Aorta (tissue), 5 donors: ENCODE results near the gene CCDC185. TPM values are rescaled to one million over a fixed set of nuclear protein-coding genes. Genes with fewer than 3 reads are reported as not detected.
"Not testable (repeated sequence)": the region's sequence is repeated elsewhere in the genome, so short reads cannot be mapped to it uniquely, and the experiment has no call there.

Source experiments
- ATAC-seq: fragments of 200-7000 bp; cut with Tn5 transposase; one replicate; pipeline ENCODE4 v1.9.1; 2022; ENCODE audit warnings: moderate library complexity; ENCODE audit not compliant: low FRiP score
- DNase-seq, 2 donors: peaks; one replicate each; pipeline ENCODE4 v3.0.0-alpha.2; 2020
- H3K27ac ChIP-seq, 2 donors: one replicate each; pipeline ENCODE4 v1.5.1; 2013; ENCODE audit warnings: low read length in 2 of 2, mild to moderate bottlenecking in 2 of 2, moderate library complexity in 2 of 2, control low read depth in 1 of 2, inconsistent platforms in 1 of 2, low read depth in 1 of 2
- H3K27me3 ChIP-seq, 2 donors: one replicate each; pipeline ENCODE4 v1.6.1; 2013; ENCODE audit warnings: control low read depth in 1 of 2, low read length in 1 of 2, mild to moderate bottlenecking in 1 of 2, moderate library complexity in 1 of 2; ENCODE audit not compliant: insufficient read depth in 2 of 2, control insufficient read depth in 1 of 2
- H3K36me3 ChIP-seq, 2 donors: one replicate each; pipeline ENCODE4 v1.6.1; 2013; ENCODE audit warnings: control low read depth in 1 of 2, low read length in 1 of 2, mild to moderate bottlenecking in 1 of 2; ENCODE audit not compliant: insufficient read depth in 2 of 2, control insufficient read depth in 1 of 2
- H3K4me1 ChIP-seq, 2 donors: one replicate each; pipeline ENCODE4 v1.6.1; 2013; ENCODE audit warnings: low read length in 2 of 2, control low read depth in 1 of 2, mild to moderate bottlenecking in 1 of 2, moderate library complexity in 1 of 2; ENCODE audit not compliant: insufficient read depth in 2 of 2, control insufficient read depth in 1 of 2
- H3K4me3 ChIP-seq, 2 donors: one replicate each; pipeline ENCODE4 v1.5.1; 2013; ENCODE audit warnings: low read length in 2 of 2, control low read depth in 1 of 2, mild to moderate bottlenecking in 1 of 2
- H3K9me3 ChIP-seq: one replicate; pipeline ENCODE4 v1.6.1; 2013; ENCODE audit warnings: mild to moderate bottlenecking, low read length; ENCODE audit not compliant: control insufficient read depth
- WGBS, 2 donors: extraction: QIAGEN DNeasy Blood & Tissue Kit; methylation state at CpG; one replicate each; pipeline ENCODE4 v1.1.7; 2013; 5-methylcytosine and 5-hydroxymethylcytosine counted together
- intact Hi-C, 2 donors: fragments of 100-400 bp; cut with DNase I; formaldehyde crosslinking; loops; one replicate each; pipeline versions ENCODE4 v1.14.2 to v1.15.0; 2022
- polyA plus RNA-seq, 2 donors: library from polyadenylated mRNA; stranded (reverse); fragments of 200-250 nt; gene quantifications; one replicate each; pipeline ENCODE4 v1.2.3, GENCODE V29; 2013
- total RNA-seq, 2 donors: library from RNA; stranded (reverse); fragmentation: NEBNext Ultra II Directional; extraction: Animal tissue kit (Norgen Biotek cat#: 25700); gene quantifications; one replicate each; pipeline ENCODE4 v1.2.1, GENCODE V29; 2021
- donor health status: healthy with polysubstance abuse.
- donor health status: Bipolar disorder and iron deficiency.
- donor health status: DM: no; HTN: no; CAD: no.
- donor health status: DM: no; HTN: no; CAD: no.
- donor health status: DM: yes; HTN: yes; CAD: no.

The CCDC185 gene
- total and polyA plus RNA-seq, 4 donors = not detected

DNA sequence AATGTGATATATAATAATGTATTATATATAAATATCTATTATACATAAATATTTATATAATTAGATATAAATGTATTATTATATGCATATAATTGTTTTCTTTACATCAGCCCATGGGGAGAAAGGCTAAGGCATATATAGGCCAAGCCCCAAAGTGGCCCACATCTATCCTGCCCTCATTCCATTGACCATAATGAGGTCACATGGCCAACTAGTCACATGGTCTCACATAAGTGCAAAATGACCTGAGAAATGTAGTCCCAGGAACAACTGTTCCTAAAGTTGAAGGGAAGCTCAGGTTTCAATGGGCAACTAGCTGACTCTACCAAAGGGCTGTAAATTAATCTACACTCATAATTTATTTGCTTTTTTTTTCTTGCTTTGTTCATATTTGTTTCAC lies 14.5 kb upstream of the CCDC185 start:
- Histone ChIP-seq H3K4me3 (no peak overlapping the region), H3K4me1 (no peaks in the 10 kb centered on the region), H3K9me3 (peaks cover 4% of the 10 kb centered on the region), H3K36me3 (no peaks in the 10 kb centered on the region), H3K27ac (no peak overlapping the region), H3K27me3 (peaks cover 0 to 3% of the 10 kb centered on the region in 2 donors)
- ATAC-seq = no peak
- intact Hi-C loops = no loop called here
- no peak for DNase-seq

DNA sequence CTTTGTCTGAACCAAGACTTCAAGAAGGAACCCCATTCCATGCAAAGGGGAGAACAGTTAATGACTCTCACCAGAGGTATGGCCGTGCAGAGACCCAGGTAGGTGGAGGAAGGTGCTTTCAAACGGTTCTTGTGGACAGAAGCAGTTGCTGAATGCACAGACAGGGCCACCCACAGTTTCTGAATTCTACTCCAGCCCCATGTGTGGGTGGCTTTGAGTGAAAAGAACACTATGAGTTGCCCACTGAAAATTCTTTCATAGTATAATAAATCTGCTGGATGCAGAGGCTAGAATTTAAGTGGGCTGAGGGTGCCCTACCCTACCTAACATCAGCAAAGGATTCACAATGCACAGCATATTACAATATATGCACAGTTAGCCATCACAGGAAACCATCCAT lies 7.2 kb upstream of the CCDC185 start:
- peaks cover 0 to 1% of the 10 kb centered on the region in 2 donors for H3K27me3 ChIP-seq
- H3K27ac ChIP-seq = no peak overlapping the region
- intact Hi-C loops = no loop called here
- H3K9me3 ChIP-seq = no peaks in the 10 kb centered on the region
- H3K4me1 ChIP-seq = no peaks in the 10 kb centered on the region
- H3K36me3 ChIP-seq = no peaks in the 10 kb centered on the region
- DNase-seq = no peak
- no peak for ATAC-seq
- H3K4me3 ChIP-seq = no peak overlapping the region
- 67 to 68% methylated on average over 2 of the region's 2 CpGs for WGBS, 2 donors

DNA sequence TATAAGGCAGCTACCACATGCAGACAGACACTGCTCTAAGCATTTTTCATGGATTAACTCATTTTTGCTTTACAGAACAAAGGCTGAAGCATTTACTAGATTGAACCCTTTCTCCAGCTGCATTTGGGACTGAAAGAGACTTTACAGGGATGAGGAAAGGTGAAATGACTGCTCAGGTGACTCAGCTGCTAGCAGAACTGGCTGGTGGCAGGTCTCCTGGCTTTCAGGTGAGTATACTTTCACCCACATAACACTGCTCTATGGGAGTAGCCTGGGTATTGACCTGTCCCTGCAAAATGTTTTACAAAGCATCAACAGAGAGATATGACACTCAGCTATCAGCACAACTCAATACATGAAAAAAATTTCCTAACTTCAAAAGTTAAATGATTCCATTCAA lies 2.6 kb upstream of the CCDC185 start:
- Histone ChIP-seq H3K4me3 (no peak overlapping the region), H3K27me3 (no peaks in the 10 kb centered on the region), H3K9me3 (no peaks in the 10 kb centered on the region), H3K27ac (no peak overlapping the region), H3K4me1 (no peaks in the 10 kb centered on the region), H3K36me3 (no peaks in the 10 kb centered on the region)
- intact Hi-C loops = no loop called here
- ATAC-seq (no peak), DNase-seq (no peak)

DNA sequence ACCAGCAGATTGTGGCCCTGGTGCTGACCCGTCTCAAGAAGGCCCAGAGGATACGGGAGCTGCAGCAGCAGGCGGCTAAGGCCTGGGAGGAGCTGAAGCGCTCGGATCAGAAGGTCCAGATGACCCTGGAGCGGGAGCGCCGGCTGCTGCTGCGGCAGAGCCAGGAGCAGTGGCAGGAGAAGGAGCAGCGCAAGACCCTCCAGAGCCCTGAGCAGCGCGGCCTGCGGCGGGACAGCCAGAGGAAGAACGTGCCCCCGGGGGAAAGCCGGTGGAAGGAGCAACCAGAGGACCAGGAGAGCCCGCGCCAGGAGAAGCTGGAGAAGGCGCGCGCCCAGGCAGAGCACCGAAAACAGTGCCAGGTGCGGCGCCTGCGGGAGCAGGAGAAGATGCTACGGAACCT lies 1.0 kb downstream of the CCDC185 start:
- no peaks in the 10 kb centered on the region for H3K27me3 ChIP-seq
- no peak overlapping the region for H3K4me3 ChIP-seq
- WGBS, 2 donors = 96 to 98% methylated on average over 27 of the region's 27 CpGs
- DNase-seq (no peak), ATAC-seq (peak; percentile 22)
- H3K27ac ChIP-seq = no peak overlapping the region
- H3K4me1 ChIP-seq = no peaks in the 10 kb centered on the region
- intact Hi-C loops = no loop called here
- H3K9me3 ChIP-seq = no peaks in the 10 kb centered on the region
- H3K36me3 ChIP-seq = no peaks in the 10 kb centered on the region

DNA sequence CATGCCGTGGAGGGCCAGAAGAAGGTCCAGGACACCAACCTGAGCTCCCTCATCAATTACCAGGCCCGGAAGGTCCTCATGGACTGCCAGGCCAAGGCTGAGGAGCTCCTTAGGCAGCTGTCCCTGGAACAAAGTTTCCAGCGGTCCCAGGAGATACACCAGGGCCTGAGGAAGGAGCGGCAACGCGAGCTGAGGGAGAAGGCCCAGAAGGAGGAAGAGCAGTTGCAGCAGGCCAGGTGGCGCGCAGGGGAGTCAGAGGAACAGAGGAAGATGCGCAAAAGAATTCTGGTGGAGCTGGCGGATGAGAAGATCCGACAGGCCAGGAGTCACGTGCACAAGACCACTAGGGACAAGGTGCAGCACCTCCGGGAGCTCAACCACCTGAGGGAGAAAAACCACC lies 1.5 kb downstream of the CCDC185 start:
- no peak overlapping the region for H3K27ac ChIP-seq
- ATAC-seq (no peak), DNase-seq (no peak)
- H3K4me3 ChIP-seq = no peak overlapping the region
- WGBS, 2 donors = 96 to 97% methylated on average over 13 of the region's 13 CpGs
- H3K36me3 ChIP-seq = no peaks in the 10 kb centered on the region
- H3K9me3 ChIP-seq = no peaks in the 10 kb centered on the region
- intact Hi-C loops = no loop called here
- H3K27me3 ChIP-seq = no peaks in the 10 kb centered on the region
- no peaks in the 10 kb centered on the region for H3K4me1 ChIP-seq

DNA sequence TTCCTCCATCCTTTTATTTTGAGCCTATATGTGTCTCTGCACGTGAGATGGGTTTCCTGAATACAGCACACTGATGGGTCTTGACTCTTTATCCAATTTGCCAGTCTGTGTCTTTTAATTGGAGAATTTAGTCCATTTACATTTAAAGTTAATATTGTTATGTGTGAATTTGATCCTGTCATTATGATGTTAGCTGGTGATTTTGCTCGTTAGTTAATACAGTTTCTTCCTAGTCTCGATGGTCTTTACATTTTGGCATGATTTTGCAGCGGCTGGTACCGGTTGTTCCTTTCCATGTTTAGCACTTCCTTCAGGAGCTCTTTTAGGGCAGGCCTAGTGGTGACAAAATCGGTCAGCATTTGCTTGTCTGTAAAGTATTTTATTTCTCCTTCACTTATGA lies 6.2 kb downstream of the CCDC185 start:
- intact Hi-C loops, H3K27me3 ChIP-seq, H3K4me3 ChIP-seq, H3K27ac ChIP-seq, H3K36me3 ChIP-seq, ATAC-seq, DNase-seq, H3K9me3 ChIP-seq, H3K4me1 ChIP-seq: not testable (repeated sequence)
- 90 to 93% methylated on average over 4 of the region's 6 CpGs for WGBS, 2 donors

DNA sequence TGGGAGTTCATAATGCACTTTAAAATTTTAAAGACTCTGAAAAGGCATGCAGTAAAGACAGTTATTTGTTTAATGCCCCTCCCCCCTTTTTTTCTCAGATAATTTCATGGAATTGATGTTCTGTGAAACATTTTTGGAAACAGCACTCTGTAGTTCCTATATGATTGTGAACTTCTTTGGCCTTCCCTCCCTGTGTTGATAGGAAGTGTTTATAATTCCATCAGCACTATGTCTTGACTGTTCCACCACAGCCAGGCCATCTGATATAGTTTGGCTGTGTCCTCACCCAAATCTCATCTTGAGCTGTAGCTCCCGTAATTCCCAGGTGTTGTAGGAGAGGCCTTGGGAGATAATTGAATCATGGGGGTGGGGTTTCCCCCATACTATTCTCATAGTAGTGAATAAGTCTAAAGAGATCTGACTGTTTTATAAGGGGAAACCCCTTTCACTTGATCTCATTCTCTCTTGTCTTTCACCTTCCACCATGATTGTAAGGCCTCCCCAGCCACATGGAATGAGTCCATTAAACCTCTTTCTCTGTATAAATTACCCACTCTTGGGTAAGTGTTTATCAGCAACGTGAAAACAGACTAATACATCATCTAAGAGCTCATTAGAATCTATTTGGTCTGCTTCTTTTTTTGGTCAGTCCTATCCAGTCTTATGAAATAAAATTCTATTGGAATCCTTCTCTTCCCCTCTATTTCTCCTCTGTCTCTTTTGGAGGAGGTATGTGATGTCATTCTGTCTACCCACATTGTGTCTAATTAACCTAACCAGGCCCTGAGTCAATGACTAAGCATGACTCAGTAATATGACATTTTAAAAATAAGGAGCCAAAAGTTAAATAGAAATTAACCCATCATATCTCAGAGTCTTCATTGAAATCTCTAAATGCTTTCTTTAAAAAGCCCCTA lies 8.9 kb downstream of the CCDC185 start:
- Histone ChIP-seq H3K4me3 (no peak overlapping the region), H3K4me1 (no peaks in the 10 kb centered on the region), H3K27me3 (peaks cover 0 to 4% of the 10 kb centered on the region in 2 donors), H3K27ac (no peak overlapping the region), H3K36me3 (no peaks in the 10 kb centered on the region), H3K9me3 (no peaks in the 10 kb centered on the region)
- WGBS, 2 donors = 64 to 75% methylated on average over 2 of the region's 2 CpGs
- intact Hi-C loops = no loop called here
- no peak for DNase-seq
- no peak for ATAC-seq

DNA sequence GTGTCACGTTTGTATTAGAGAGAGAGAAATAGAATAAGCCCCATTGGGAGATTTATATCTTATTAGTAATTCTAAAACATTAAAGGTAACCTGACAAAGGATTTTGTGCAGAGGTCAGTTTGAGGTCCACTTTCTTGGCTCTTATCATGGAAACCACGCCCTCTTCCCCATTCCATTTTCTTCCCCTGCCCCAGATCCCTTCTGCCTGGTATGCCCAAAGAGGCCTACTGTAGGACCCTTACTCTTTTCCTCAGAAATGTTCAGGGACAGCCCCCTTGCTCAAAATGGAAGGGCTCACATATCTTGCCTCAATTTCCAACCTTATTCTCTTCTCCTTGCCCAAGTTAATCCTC lies 9.6 kb downstream of the CCDC185 start:
- Histone ChIP-seq H3K27ac (no peak overlapping the region), H3K36me3 (no peaks in the 10 kb centered on the region), H3K9me3 (no peaks in the 10 kb centered on the region), H3K27me3 (peaks cover 0 to 4% of the 10 kb centered on the region in 2 donors), H3K4me3 (no peak overlapping the region), H3K4me1 (no peaks in the 10 kb centered on the region)
- no peak for ATAC-seq
- WGBS, 2 donors = 68 to 78% methylated on average over 2 of the region's 2 CpGs
- DNase-seq = no peak
- intact Hi-C loops = no loop called here

DNA sequence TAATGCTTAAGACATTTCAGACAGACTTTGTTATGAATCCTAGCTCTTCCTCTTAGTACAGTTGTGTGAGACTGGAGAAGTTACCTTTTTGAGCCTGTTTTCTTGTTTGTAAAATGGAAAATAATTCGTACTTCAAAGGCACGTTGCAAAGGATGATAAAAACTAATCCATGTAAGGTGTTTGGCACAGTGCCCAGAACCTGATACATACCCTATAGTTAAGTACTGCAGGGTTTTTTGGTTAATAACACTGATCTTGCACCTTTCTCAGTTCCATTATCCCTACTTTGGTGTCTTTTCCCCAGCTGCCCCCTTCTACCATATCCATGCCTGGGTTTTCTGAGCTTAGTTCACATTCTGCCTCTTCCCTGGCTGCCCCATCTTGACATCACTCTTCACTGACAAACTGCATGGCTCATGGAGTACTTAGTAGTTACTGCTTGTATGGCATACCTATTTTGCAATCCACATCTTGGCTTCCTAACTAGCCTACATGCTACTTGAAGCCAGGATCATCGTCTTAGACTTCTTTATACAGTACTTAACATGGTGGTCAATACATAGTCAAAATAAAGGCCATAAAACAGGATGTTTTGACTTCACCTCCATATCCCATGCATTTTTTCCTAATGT lies 10.1 kb downstream of the CCDC185 start:
- intact Hi-C loops = no loop called here
- no peaks in the 10 kb centered on the region for H3K9me3 ChIP-seq
- 76 to 77% methylated on average over 3 of the region's 3 CpGs for WGBS, 2 donors
- no peak for ATAC-seq
- no peaks in the 10 kb centered on the region for H3K36me3 ChIP-seq
- H3K27ac ChIP-seq = no peak overlapping the region
- H3K4me3 ChIP-seq = no peak overlapping the region
- no peaks in the 10 kb centered on the region for H3K4me1 ChIP-seq
- no peak for DNase-seq
- peaks cover 0 to 4% of the 10 kb centered on the region in 2 donors for H3K27me3 ChIP-seq
